HepG2 (cell line): ENCODE results near the gene CPVL. TPM values are rescaled to one million over a fixed set of nuclear protein-coding genes. Genes with fewer than 3 reads are reported as not detected.
A peak's percentile ranks its signal among the peaks of the same experiment; 100 is the strongest.

Experiments used
- ERF ChIP-seq: IDR thresholded peaks from 2 replicates; pipeline ENCODE4 v1.6.1; 2018; ENCODE audit warnings: missing biosample characterization, missing genetic modification reagents
- KLF9 ChIP-seq: IDR thresholded peaks from 2 replicates; pipeline ENCODE4 v1.6.1; 2016; ENCODE audit warnings: low read depth
- MAF1 ChIP-seq: sonication (generic); formaldehyde crosslinking; IDR thresholded peaks from 2 replicates; pipeline ENCODE4 v1.5.0; 2020; ENCODE audit warnings: missing genetic modification reagents, borderline replicate concordance
- MBNL3 ChIP-seq: fragments of 250-450 bp; sonication (Bioruptor Pico); conservative IDR thresholded peaks from 2 replicates; pipeline ENCODE4 v1.8.0; 2022; ENCODE audit warnings: mild to moderate bottlenecking, inconsistent platforms
- MXI1 ChIP-seq: IDR thresholded peaks from 3 replicates; pipeline ENCODE4 v1.6.1; 2012; ENCODE audit warnings: low read depth, low read length, inconsistent platforms, borderline replicate concordance
- NFATC3 ChIP-seq: sonication (generic); formaldehyde crosslinking; IDR thresholded peaks from 2 replicates; pipeline ENCODE4 v1.5.1; 2020; ENCODE audit warnings: mild to moderate bottlenecking, missing genetic modification reagents
- NFIC ChIP-seq: IDR thresholded peaks from 2 replicates; pipeline ENCODE4 v1.6.1; 2012; ENCODE audit warnings: mild to moderate bottlenecking, low read length, inconsistent platforms
- PRPF4 ChIP-seq: fragments of 200-400 bp; formaldehyde crosslinking; IDR thresholded peaks from 2 replicates; pipeline ENCODE4 v1.6.1; 2016; ENCODE audit warnings: low read length, low read depth; ENCODE audit not compliant: poor library complexity, severe bottlenecking
- RXRB ChIP-seq: IDR thresholded peaks from 2 replicates; pipeline ENCODE4 v1.6.1; 2016; ENCODE audit warnings: borderline replicate concordance, missing genetic modification reagents, missing compliant biosample characterization
- TCF7 ChIP-seq: sonication (generic); IDR thresholded peaks from 2 replicates; pipeline ENCODE4 v1.6.1; 2016; ENCODE audit warnings: antibody characterized with exemption, low read depth
- ZNF577 ChIP-seq: sonication (generic); formaldehyde crosslinking; IDR thresholded peaks from 2 replicates; pipeline ENCODE4 v1.4.0; 2020; ENCODE audit warnings: mild to moderate bottlenecking, low read depth, missing genetic modification reagents, borderline replicate concordance
- ZNF629 ChIP-seq: sonication (generic); formaldehyde crosslinking; conservative IDR thresholded peaks from 2 replicates; pipeline ENCODE4 v1.5.0; 2020; ENCODE audit warnings: missing genetic modification reagents
- ZNF776 ChIP-seq: sonication (generic); formaldehyde crosslinking; IDR thresholded peaks from 2 replicates; pipeline ENCODE4 v1.4.0; 2020; ENCODE audit warnings: mild to moderate bottlenecking, missing genetic modification reagents
- ZNF841 ChIP-seq: sonication (generic); formaldehyde crosslinking; IDR thresholded peaks from 2 replicates; pipeline ENCODE4 v1.8.1; 2023; ENCODE audit warnings: missing genetic modification reagents, borderline replicate concordance
- polyA plus RNA-seq, 8 experiments: library from polyadenylated mRNA; depleted of rRNA in 3 of 8; stranded (reverse) in 7 of 8; unstranded in 1 of 8; fragments of >200 nt; fragmentation: Illumina TruSeq in 4 of 8; extraction: Trizol in 4 of 8; gene quantifications; 2 replicates each; pipeline versions ENCODE4 v1.2.1 to v1.2.3, GENCODE V29; 2011 to 2016; ENCODE audit warnings: low read depth in 4 of 8, missing spikeins in 1 of 8, mixed read lengths in 1 of 8; ENCODE audit not compliant: insufficient read depth in 1 of 8
- total RNA-seq, 5 experiments: library from RNA; depleted of rRNA; stranded (reverse); fragments of >200 nt; fragmentation: Illumina TruSeq; extraction: Trizol; gene quantifications; 2 replicates each; pipeline ENCODE4 v1.2.3, GENCODE V29; 2016; ENCODE audit warnings: low read depth in 1 of 5
- TF ChIP-seq, protein P1 (sequence below): sonication (generic); formaldehyde crosslinking; IDR thresholded peaks from 2 replicates; pipeline ENCODE4 v1.4.0; 2020; ENCODE audit warnings: missing genetic modification reagents
- TF ChIP-seq, protein P2 (sequence below): sonication (generic); formaldehyde crosslinking; IDR thresholded peaks from 2 replicates; pipeline ENCODE4 v1.5.0; 2020; ENCODE audit warnings: mild to moderate bottlenecking, missing genetic modification reagents
- TF ChIP-seq, protein P3 (sequence below): conservative IDR thresholded peaks from 2 replicates; pipeline ENCODE4 v1.6.1; 2018; ENCODE audit warnings: missing genetic modification reagents
- TF ChIP-seq, protein P4 (sequence below), 2 experiments: sonication (generic) in 1 of 2; formaldehyde crosslinking in 1 of 2; IDR thresholded peaks; 2 replicates each; pipeline versions ENCODE4 v1.4.0 to v1.6.1; 2018 to 2020; ENCODE audit warnings: missing genetic modification reagents in 2 of 2, borderline replicate concordance in 1 of 2, low read depth in 1 of 2, mild to moderate bottlenecking in 1 of 2, missing biosample characterization in 1 of 2
- TF ChIP-seq, protein P5 (sequence below): sonication (generic); formaldehyde crosslinking; IDR thresholded peaks from 2 replicates; pipeline ENCODE4 v1.4.0; 2020; ENCODE audit warnings: mild to moderate bottlenecking, low read depth, missing genetic modification reagents
- TF ChIP-seq, protein P6 (sequence below): sonication (generic); formaldehyde crosslinking; IDR thresholded peaks from 2 replicates; pipeline ENCODE4 v1.4.0; 2020; ENCODE audit warnings: mild to moderate bottlenecking, missing genetic modification reagents

Gene CPVL
- total and polyA plus RNA-seq, 2 of the 13 experiments (the other 11 are each of a cell fraction or from before 2014, with no cell fraction given), result 59.2 to 294 TPM

DNA sequence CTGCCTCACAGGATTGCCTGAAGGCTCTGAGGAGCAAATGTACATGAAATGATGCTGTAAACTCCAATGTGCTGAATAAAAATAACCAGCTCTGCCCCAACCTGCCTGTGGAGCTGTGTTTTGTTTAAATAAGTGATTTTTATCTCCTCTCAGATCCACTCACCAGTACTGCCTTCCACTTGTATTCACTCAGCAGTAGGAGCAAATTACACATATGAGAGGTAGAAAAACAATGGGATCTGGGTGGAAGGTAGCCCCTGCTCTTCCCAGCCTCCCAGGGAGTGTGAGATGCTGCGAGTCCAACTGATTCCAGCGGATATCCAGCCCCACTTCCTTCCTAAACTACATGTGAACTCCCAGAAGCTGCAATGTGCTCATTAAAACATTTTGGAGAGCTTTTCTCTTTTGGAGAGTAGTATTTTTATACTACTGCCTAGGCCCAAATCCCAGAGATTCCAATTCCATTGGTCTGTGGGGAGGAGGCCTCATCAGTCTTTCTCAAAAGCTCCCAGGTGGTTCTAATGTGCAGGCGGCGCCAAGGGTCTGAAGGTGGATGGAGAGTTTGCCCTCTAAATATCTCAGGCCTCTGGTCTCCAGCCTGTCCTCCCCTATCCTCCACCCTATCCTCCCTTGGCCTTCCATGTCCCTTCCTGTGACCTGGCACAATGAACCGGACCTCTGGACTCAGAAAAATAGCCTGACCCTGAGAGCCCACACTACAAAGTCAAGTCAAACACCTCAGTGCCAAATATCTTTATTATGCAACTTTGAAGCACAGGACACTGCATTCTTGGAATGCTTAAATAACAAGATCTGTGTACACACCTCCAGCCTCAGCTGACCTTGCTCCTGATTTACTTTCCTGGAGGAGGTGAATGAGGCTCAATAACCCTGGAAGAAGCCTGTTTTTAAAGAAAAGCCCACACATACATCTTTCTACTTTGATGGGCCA, 46.2 kb downstream of the CPVL start (continued):
- TF ChIP-seq, protein P1, sequence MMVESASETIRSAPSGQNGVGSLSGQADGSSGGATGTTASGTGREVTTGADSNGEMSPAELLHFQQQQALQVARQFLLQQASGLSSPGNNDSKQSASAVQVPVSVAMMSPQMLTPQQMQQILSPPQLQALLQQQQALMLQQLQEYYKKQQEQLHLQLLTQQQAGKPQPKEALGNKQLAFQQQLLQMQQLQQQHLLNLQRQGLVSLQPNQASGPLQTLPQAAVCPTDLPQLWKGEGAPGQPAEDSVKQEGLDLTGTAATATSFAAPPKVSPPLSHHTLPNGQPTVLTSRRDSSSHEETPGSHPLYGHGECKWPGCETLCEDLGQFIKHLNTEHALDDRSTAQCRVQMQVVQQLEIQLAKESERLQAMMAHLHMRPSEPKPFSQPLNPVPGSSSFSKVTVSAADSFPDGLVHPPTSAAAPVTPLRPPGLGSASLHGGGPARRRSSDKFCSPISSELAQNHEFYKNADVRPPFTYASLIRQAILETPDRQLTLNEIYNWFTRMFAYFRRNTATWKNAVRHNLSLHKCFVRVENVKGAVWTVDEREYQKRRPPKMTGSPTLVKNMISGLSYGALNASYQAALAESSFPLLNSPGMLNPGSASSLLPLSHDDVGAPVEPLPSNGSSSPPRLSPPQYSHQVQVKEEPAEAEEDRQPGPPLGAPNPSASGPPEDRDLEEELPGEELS (CRISPR knock-in tag), result peak; percentile 92
- peak; percentile 100 for TF ChIP-seq RXRB (CRISPR knock-in tag)
- TF ChIP-seq, protein P2, sequence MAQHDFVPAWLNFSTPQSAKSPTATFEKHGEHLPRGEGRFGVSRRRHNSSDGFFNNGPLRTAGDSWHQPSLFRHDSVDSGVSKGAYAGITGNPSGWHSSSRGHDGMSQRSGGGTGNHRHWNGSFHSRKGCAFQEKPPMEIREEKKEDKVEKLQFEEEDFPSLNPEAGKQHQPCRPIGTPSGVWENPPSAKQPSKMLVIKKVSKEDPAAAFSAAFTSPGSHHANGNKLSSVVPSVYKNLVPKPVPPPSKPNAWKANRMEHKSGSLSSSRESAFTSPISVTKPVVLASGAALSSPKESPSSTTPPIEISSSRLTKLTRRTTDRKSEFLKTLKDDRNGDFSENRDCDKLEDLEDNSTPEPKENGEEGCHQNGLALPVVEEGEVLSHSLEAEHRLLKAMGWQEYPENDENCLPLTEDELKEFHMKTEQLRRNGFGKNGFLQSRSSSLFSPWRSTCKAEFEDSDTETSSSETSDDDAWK (CRISPR knock-in tag), result no peak
- no peak for TF ChIP-seq ZNF629 (CRISPR knock-in tag)
- no peak for TF ChIP-seq ZNF577 (CRISPR knock-in tag)
- 0 out of 2 replicates have a peak, but pooled peaks have one; percentile 49 for TF ChIP-seq ERF (CRISPR knock-in tag)
- no peak for TF ChIP-seq KLF9 (CRISPR knock-in tag)
- TF ChIP-seq TCF7, result peak; percentile 96
- no peak for TF ChIP-seq MXI1
- no peak for TF ChIP-seq NFATC3 (CRISPR knock-in tag)
- TF ChIP-seq NFIC, result peak; percentile 96
- TF ChIP-seq, protein P3, sequence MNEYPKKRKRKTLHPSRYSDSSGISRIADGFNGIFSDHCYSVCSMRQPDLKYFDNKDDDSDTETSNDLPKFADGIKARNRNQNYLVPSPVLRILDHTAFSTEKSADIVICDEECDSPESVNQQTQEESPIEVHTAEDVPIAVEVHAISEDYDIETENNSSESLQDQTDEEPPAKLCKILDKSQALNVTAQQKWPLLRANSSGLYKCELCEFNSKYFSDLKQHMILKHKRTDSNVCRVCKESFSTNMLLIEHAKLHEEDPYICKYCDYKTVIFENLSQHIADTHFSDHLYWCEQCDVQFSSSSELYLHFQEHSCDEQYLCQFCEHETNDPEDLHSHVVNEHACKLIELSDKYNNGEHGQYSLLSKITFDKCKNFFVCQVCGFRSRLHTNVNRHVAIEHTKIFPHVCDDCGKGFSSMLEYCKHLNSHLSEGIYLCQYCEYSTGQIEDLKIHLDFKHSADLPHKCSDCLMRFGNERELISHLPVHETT (CRISPR knock-in tag), result peak; percentile 72; the same call in 1 of the 2 replicates
- TF ChIP-seq, protein P4, sequence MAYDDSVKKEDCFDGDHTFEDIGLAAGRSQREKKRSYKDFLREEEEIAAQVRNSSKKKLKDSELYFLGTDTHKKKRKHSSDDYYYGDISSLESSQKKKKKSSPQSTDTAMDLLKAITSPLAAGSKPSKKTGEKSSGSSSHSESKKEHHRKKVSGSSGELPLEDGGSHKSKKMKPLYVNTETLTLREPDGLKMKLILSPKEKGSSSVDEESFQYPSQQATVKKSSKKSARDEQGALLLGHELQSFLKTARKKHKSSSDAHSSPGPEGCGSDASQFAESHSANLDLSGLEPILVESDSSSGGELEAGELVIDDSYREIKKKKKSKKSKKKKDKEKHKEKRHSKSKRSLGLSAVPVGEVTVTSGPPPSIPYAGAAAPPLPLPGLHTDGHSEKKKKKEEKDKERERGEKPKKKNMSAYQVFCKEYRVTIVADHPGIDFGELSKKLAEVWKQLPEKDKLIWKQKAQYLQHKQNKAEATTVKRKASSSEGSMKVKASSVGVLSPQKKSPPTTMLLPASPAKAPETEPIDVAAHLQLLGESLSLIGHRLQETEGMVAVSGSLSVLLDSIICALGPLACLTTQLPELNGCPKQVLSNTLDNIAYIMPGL (CRISPR knock-in tag; IDR thresholded peaks at IDR 0.05; ENCODE audit: borderline replicate concordance in 1 of 2, low read depth in 1 of 2), result peak in 1 of 2 experiments; percentile 75; a peak in 1 of 4 replicates
- TF ChIP-seq ZNF776, result no peak
- TF ChIP-seq MBNL3, result no peak
- TF ChIP-seq, protein P5, sequence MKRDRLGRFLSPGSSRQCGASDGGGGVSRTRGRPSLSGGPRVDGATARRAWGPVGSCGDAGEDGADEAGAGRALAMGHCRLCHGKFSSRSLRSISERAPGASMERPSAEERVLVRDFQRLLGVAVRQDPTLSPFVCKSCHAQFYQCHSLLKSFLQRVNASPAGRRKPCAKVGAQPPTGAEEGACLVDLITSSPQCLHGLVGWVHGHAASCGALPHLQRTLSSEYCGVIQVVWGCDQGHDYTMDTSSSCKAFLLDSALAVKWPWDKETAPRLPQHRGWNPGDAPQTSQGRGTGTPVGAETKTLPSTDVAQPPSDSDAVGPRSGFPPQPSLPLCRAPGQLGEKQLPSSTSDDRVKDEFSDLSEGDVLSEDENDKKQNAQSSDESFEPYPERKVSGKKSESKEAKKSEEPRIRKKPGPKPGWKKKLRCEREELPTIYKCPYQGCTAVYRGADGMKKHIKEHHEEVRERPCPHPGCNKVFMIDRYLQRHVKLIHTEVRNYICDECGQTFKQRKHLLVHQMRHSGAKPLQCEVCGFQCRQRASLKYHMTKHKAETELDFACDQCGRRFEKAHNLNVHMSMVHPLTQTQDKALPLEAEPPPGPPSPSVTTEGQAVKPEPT, result 0 out of 2 replicates have a peak, but pooled peaks have one; percentile 4
- TF ChIP-seq, protein P6, sequence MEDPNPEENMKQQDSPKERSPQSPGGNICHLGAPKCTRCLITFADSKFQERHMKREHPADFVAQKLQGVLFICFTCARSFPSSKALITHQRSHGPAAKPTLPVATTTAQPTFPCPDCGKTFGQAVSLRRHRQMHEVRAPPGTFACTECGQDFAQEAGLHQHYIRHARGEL (CRISPR knock-in tag), result no peak
- TF ChIP-seq ZNF841, result no peak
- TF ChIP-seq PRPF4, result no peak
- no peak for TF ChIP-seq MAF1 (CRISPR knock-in tag)
